ENCODE measurements around the gene CALHM5.

Gene CALHM5, protein sequence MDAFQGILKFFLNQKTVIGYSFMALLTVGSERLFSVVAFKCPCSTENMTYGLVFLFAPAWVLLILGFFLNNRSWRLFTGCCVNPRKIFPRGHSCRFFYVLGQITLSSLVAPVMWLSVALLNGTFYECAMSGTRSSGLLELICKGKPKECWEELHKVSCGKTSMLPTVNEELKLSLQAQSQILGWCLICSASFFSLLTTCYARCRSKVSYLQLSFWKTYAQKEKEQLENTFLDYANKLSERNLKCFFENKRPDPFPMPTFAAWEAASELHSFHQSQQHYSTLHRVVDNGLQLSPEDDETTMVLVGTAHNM

DNA sequence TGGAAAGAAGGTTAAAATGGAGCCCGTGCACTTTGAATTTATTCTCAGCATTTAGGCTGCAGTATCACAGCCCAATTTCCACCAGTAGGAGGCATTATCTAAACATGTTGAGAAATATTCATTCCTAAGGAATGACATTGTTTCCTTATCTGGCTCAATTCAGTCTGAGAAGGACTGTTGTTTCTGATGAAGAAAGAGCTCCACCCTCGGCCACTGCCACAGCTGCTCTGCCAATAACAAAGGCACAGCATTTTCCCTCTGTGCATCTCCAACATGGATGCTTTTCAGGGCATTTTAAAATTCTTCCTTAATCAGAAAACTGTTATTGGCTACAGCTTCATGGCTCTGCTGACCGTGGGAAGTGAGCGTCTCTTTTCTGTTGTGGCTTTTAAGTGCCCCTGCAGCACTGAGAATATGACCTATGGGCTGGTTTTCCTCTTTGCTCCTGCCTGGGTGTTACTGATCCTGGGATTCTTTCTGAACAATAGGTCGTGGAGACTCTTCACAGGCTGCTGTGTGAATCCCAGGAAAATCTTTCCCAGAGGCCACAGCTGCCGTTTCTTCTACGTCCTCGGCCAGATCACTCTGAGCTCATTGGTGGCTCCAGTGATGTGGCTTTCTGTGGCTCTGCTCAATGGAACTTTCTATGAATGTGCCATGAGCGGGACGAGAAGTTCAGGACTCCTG is at the start of gene CALHM5:
Gene CALHM5, plus strand, starts transcription at position 216 of the 687 bp plus-strand sequence. Its CDS starts 58 bp downstream, at position 274.
- peak within 1 kb of the TSS; percentile 65 for H3K4me3 ChIP-seq (ENCODE audit: low read depth, low read length)
- TF ChIP-seq, protein P1, sequence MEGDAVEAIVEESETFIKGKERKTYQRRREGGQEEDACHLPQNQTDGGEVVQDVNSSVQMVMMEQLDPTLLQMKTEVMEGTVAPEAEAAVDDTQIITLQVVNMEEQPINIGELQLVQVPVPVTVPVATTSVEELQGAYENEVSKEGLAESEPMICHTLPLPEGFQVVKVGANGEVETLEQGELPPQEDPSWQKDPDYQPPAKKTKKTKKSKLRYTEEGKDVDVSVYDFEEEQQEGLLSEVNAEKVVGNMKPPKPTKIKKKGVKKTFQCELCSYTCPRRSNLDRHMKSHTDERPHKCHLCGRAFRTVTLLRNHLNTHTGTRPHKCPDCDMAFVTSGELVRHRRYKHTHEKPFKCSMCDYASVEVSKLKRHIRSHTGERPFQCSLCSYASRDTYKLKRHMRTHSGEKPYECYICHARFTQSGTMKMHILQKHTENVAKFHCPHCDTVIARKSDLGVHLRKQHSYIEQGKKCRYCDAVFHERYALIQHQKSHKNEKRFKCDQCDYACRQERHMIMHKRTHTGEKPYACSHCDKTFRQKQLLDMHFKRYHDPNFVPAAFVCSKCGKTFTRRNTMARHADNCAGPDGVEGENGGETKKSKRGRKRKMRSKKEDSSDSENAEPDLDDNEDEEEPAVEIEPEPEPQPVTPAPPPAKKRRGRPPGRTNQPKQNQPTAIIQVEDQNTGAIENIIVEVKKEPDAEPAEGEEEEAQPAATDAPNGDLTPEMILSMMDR (IDR thresholded peaks at IDR 0.05; ENCODE audit: low read depth, low read length), result peak; percentile 54

- TF ChIP-seq, protein P1 (IDR thresholded peaks at IDR 0.05; ENCODE audit: low read depth, low read length), result no peak
- H3K4me3 ChIP-seq (ENCODE audit: low read depth, low read length), result peak overlapping the region; percentile 48
Measured at GRCh38 chr6:116461932-116462885, 49.2 kb upstream of the CALHM5 start.

GRCh38 chr6:116463301-116463700 is 48.1 kb upstream of the CALHM5 start:
- H3K4me3 ChIP-seq (ENCODE audit: low read depth, low read length), result no peak overlapping the region
- TF ChIP-seq, protein P1 (IDR thresholded peaks at IDR 0.05; ENCODE audit: low read depth, low read length), result no peak

DNA sequence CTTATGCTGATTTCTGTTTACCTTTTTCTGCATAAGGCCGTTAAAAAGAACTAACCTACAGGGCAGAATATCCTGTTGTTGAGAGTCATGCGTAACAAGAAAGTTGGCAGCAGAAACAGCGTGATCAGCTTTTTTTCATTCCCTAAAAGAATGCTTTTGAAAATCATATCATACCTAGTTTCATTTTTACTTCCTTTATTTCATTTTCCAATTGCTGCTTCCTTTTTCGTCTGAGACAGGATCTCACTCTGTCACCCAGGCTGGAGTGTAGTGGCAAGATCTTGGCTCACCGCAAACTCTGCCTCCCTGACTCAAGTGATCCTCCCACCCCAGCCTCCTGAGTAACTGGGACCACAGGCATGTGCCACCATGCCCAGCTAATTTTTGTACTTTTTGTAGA is 46.2 kb upstream of the CALHM5 start:
- H3K4me3 ChIP-seq (ENCODE audit: low read depth, low read length), result no peak overlapping the region
- TF ChIP-seq, protein P1 (IDR thresholded peaks at IDR 0.05; ENCODE audit: low read depth, low read length), result no peak

DNA sequence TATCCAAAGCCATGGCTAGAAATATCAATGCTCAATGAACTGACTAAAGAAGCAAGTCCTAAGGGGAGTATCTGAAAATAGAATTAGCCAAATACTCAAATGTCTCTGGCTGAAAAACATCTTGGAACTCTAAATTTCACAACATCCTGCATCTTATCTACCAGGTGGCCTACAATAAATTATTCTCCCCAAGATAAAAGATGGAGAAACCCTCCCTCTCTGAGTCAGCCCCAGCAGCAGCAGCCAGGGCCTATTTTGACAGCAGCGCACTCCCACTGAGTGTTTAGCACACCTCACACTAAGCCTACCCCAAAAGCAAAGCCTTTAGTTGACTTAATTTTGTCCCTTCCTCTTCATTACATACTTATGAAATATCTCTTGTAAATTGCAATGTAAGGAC is 44.3 kb upstream of the CALHM5 start:
- TF ChIP-seq, protein P1 (IDR thresholded peaks at IDR 0.05; ENCODE audit: low read depth, low read length), result no peak
- no peak overlapping the region for H3K4me3 ChIP-seq (ENCODE audit: low read depth, low read length)

GRCh38 chr6:116467514-116467913 is 43.9 kb upstream of the CALHM5 start:
- H3K4me3 ChIP-seq (ENCODE audit: low read depth, low read length), result no peak overlapping the region
- TF ChIP-seq, protein P1 (IDR thresholded peaks at IDR 0.05; ENCODE audit: low read depth, low read length), result no peak
